ENCODE results near the gene TMEM132D.

The TMEM132D gene

GRCh38 chr12:129152351-129153104 is 751.3 kb downstream of the TMEM132D start:
- no peak for DNase-seq

- DNase-seq: no peak
Observed at GRCh38 chr12:129150721-129151120, 753.1 kb downstream of the TMEM132D start.

- DNase-seq: no peak
Observed at GRCh38 chr12:129145381-129145780, 758.4 kb downstream of the TMEM132D start.

- DNase-seq: no peak
Observed at GRCh38 chr12:129138776-129139175, 765.0 kb downstream of the TMEM132D start.

- DNase-seq: no peak
Observed at GRCh38 chr12:129136694-129137325, 767.0 kb downstream of the TMEM132D start.

GRCh38 chr12:129127771-129128170 is 776.1 kb downstream of the TMEM132D start:
- DNase-seq: no peak

GRCh38 chr12:129127211-129127610 is 776.6 kb downstream of the TMEM132D start:
- DNase-seq: no peak

- DNase-seq: no peak
Observed at GRCh38 chr12:129119537-129119936, 784.3 kb downstream of the TMEM132D start.

GRCh38 chr12:129115558-129115957 is 788.3 kb downstream of the TMEM132D start:
- no peak for DNase-seq

- no peak for DNase-seq
Observed at GRCh38 chr12:129110575-129110974, 793.2 kb downstream of the TMEM132D start.

- no peak for DNase-seq
Observed at GRCh38 chr12:129109174-129110001, 794.4 kb downstream of the TMEM132D start.

- no peak for DNase-seq
Observed at GRCh38 chr12:129106772-129107171, 797.1 kb downstream of the TMEM132D start.

- no peak for DNase-seq
Observed at GRCh38 chr12:129103231-129103630, 800.6 kb downstream of the TMEM132D start.

GRCh38 chr12:129102233-129102632 is 801.6 kb downstream of the TMEM132D start:
- no peak for DNase-seq

- no peak for DNase-seq
Observed at GRCh38 chr12:129101816-129102215, 802.0 kb downstream of the TMEM132D start.

- DNase-seq: no peak
Observed at GRCh38 chr12:129101404-129101803, 802.4 kb downstream of the TMEM132D start.

GRCh38 chr12:129097451-129097850 is 806.4 kb downstream of the TMEM132D start:
- no peak for DNase-seq

- no peak for DNase-seq
Observed at GRCh38 chr12:129096968-129097367, 806.9 kb downstream of the TMEM132D start.

GRCh38 chr12:129096184-129096583 is 807.6 kb downstream of the TMEM132D start:
- DNase-seq: no peak

GRCh38 chr12:129089576-129089975 is 814.2 kb downstream of the TMEM132D start:
- no peak for DNase-seq

GRCh38 chr12:129084875-129085826 is 818.7 kb downstream of the TMEM132D start:
- DNase-seq: no peak

- DNase-seq: no peak
Observed at GRCh38 chr12:129083121-129083840, 820.5 kb downstream of the TMEM132D start.

Data from activated T-cell treated with anti-CD3 and anti-CD28 coated beads, Interleukin-2, amount 50 U/mL, for 48 hours (primary cell).